LNCaP clone FGC (cell line): ENCODE results near the gene CLMN.

Experiments used
- DNase-seq: peaks from one replicate; pipeline ENCODE4 v3.0.0-alpha.2; 2011; ENCODE audit warnings: low read depth
- H3K4me3 ChIP-seq: 2 replicates; pipeline ENCODE4 v1.5.1; 2011; ENCODE audit warnings: mild to moderate bottlenecking, low read depth, low read length, control low read depth
- CTCF ChIP-seq: IDR thresholded peaks from 2 replicates; pipeline ENCODE4 v1.5.1; 2012; ENCODE audit warnings: mild to moderate bottlenecking; ENCODE audit not compliant: control insufficient read depth, insufficient read depth; ENCODE audit errors: extremely low read depth

CLMN gene

GRCh38 chr14:95162641-95163040 lies 157.1 kb downstream of the CLMN start:
- DNase-seq, result no peak
- H3K4me3 ChIP-seq, result no peak overlapping the region
- TF ChIP-seq CTCF, result no peak

- H3K4me3 ChIP-seq, result peak within 1 kb of the TSS; percentile 77
- DNase-seq, result peak; percentile 77
- no peak for TF ChIP-seq CTCF
Measured at GRCh38 chr14:95157327-95158189, 162.2 kb downstream of the CLMN start, which contains the start of gene DICER1. Gene DICER1 (minus strand): TSS chr14:95157529. CDS start chr14:95133458, 24,071 bp downstream.

GRCh38 chr14:95157048-95157326 lies 162.7 kb downstream of the CLMN start:
- TF ChIP-seq CTCF, result no peak
- DNase-seq, result no peak
- peak overlapping the region; percentile 77 for H3K4me3 ChIP-seq

- DNase-seq, result no peak
- no peak for TF ChIP-seq CTCF
- H3K4me3 ChIP-seq, result peak overlapping the region; percentile 77
Measured at GRCh38 chr14:95156161-95157047, 163.3 kb downstream of the CLMN start.

- TF ChIP-seq CTCF, result no peak
- no peak for DNase-seq
- H3K4me3 ChIP-seq, result peak overlapping the region; percentile 77; the same call in 1 of the 2 replicates
Measured at GRCh38 chr14:95155045-95155444, 164.7 kb downstream of the CLMN start.

GRCh38 chr14:95153866-95154265 lies 165.8 kb downstream of the CLMN start:
- peak; percentile 54 for DNase-seq
- no peak for TF ChIP-seq CTCF
- H3K4me3 ChIP-seq, result peak overlapping the region; percentile 3
